Stimulated activated CD4-positive, alpha-beta T cell treated with anti-CD3 and anti-CD28 coated beads, Interleukin-12 subunit alpha, Interleukin-12 subunit beta, amount 100 ng/mL, for 24 hours (primary cell): ENCODE results near the gene CHMP4A.
"Not testable (repeated sequence)": the region's sequence is repeated elsewhere in the genome, so short reads cannot be mapped to it uniquely, and the experiment has no call there.

Source experiments
- DNase-seq, 2 experiments: peaks; one replicate each; pipeline ENCODE4 v3.0.0-alpha.2; 2020; ENCODE audit warnings: low read depth in 2 of 2

Gene CHMP4A

DNA sequence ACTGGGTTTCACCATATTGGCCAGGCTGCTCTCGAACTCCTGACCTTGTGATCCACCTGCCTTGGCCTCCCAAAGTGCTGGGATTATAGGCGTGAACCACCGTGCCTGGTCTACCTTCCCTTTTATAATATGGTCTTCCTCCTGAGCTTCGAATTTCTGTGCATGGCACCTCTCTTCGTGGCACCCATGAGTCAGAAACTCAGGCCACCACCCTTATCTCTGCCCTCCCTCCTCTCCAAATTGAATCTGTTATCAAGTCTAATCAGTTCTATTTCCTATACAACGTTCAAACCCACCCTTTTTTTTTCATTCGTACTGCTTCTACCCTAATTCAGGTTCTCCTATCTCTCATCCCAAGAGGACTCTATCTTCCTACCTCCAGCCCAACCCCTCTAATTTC lies 34.1 kb upstream of the CHMP4A start:
- no peak for DNase-seq

- DNase-seq: no peak
Observed at GRCh38 chr14:24246765-24247212, 33.5 kb upstream of the CHMP4A start.

GRCh38 chr14:24245350-24245749 lies 32.1 kb upstream of the CHMP4A start:
- DNase-seq: not testable (repeated sequence)

GRCh38 chr14:24243336-24243836 lies 30.1 kb upstream of the CHMP4A start:
- peak in 1 of 2 experiments; percentile 12 for DNase-seq

- DNase-seq: peak; percentile 87 to 92
Observed at GRCh38 chr14:24241829-24242443, 28.6 kb upstream of the CHMP4A start.

DNA sequence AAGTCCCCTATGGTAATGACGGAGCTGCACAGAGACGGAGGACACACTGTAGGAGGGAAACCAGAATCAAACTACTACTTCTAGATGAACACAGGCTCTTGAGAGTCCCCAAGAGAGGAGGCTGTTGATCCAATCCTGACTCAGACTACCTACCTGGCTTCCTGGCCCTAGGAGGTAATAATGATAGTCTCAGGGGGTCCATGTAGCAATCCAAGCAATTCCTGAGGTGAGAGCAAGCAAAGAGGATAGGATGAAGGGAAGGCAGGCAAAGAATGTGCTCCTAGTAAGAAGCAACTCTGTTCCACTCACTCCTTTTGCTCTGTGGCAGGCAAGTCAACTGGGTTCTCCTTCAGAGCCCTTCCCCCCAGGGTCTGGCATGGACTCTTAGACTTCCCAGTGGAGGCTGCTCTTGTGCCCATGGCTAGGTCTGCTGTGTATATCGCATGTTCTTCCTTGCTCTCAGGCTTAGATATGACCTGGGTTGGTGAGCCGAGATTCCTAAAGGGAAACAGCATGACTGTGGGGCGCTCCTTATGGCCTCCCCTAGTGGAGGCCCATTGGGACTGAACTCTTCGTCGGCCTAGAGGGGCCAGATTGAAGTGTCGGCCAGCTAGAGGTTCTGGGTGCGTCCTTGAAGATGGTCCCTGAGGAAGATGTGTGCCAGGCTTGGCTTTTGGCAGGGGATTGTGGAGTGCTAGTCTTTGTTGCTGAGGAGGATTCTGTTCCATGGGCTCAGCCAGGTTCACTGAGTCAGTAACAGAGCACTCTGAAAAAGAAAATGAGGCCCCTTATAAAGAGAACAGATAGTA lies 27.0 kb upstream of the CHMP4A start:
- no peak for DNase-seq

- no peak for DNase-seq
Observed at GRCh38 chr14:24238527-24239037, 25.3 kb upstream of the CHMP4A start.

DNA sequence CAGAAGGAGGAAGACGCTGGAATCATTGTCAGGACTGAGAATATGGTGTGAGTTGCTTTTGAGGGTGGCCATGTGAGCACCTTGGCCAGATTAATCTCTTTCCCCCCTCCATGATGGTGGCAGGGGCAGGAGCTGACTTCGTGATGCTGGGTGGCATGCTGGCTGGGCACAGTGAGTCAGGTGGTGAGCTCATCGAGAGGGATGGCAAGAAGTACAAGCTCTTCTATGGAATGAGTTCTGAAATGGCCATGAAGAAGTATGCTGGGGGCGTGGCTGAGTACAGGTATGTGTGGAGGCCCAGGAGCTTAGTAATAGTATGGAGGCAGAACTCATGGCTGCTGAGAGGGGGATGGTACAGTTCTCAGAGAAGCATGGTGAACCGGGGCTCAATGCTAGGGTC lies 24.8 kb upstream of the CHMP4A start:
- no peak for DNase-seq

GRCh38 chr14:24237463-24237955 lies 24.2 kb upstream of the CHMP4A start:
- DNase-seq: no peak

- no peak for DNase-seq
Observed at GRCh38 chr14:24236689-24237462, 23.6 kb upstream of the CHMP4A start.

DNA sequence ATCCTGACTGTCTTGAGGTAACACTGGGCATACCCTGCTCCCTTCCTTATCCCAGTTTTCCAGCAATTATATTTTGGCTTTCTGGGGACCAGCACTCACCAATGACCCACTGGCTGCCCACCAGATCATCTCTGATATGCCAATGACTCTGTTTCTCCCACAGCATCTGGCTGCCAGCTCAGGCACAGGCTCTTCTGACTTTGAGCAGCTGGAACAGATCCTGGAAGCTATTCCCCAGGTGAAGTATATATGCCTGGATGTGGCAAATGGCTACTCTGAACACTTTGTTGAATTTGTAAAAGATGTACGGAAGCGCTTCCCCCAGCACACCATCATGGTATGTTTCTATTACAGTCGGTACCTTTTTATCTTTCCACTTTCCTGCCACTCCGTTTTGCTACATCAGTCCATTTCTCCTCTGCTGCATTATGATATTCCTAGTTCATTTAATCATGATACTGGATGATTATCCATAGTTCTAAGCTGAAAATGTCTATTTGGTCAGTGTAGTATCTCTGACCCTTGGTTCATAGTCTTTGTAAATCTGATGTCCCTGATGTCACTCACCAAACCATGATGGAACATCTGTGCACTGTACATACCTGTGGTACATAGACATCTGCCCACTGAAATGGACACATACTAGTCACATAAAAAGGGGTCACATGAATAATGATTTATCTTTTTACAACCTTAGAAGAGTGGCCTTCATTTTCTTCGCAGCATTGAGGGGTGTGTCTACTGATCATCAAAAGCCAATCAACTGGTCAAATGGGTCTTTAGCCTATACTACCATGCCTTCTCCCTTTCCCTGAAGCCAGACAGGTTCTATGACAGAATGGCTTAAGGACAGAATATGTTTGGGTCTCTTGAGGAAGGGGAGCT lies 22.8 kb upstream of the CHMP4A start:
- no peak for DNase-seq

DNA sequence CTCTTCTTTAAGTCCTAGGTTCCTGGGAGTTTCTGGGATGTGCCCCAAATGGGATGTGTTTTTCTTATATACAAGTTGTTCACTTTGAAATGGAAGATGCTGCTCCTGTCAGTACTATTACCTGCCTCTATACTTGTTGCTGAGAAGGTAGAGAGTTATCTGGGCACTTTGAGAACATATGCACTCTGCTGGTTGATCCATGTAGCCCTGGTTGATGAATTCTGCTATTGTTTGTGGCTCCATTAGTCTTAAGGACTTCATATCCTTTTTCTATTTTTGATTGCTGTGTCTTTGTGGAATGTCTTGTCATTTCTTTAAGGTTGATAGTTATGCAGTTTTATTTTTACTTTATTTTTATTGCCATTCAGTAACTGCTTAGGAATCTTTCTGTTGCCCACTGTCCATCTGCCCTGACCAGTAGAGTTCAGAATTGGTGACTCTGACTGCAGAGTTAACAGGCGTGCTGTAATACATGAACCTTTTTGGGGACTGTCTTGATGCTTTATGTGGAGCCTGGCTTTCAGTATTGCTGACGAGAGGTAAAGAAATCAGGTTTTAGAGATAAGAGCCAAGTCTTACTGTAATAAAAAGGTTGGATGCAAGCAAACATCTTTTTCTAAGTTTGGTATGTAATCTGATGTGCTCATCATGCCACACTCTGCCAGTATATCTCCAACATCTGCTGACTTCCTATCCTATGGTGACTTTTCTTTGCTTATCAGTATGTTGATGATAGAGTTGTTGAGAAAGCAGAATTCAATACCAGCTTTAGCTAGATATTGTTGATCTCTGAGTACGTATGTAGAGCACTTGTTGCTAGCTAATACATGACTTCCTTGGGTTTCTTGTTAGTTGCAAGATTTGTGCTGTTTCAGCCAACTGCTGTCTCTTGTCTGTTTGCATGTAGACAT lies 21.1 kb upstream of the CHMP4A start:
- DNase-seq: no peak

- no peak for DNase-seq
Observed at GRCh38 chr14:24233538-24233866, 20.2 kb upstream of the CHMP4A start.

DNA sequence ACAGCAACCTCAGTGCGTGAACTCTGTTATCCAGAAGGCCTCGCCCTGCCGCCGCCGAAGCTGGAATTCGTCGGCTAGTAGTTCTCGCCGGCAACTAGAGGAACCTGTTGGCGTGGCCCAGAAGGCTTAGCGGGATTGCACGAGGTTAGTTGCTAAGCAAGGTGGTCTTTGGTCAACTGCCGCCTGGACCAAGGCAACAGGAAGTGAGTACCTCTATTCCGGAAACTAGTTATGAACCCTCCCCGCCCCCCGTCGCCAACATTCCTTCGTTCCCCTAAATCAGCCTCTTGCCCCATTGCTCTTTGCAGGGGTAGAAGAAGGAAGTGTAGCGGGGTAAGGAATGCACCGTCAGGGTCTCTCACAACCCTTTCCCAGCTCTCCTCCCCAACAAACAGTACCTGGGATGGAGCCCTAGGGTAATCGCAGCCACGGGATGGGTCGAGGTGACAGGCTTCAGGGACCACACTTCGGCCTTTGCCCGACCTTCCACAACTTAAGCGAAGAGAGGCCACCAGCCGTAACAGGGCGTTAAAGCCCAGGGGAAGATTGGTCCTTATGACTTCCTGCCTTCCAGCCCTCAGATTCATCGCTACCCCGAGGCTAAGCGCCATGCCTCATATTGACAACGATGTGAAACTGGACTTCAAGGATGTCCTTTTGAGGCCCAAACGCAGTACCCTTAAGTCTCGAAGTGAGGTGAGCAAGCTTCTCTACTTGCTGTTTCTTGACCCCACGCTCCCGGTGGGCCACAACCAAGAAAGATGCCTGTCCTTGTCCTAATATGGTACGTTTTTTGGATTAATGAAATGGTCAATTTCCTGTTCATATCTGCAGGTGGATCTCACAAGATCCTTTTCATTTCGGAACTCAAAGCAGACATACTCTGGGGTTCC lies 19.6 kb upstream of the CHMP4A start, which contains the start of gene GMPR2:
GMPR2 (plus strand) TSS at position 285 of the 893 bp plus-strand sequence; CDS start at position 610, 325 bp downstream.
- no peak for DNase-seq

DNA sequence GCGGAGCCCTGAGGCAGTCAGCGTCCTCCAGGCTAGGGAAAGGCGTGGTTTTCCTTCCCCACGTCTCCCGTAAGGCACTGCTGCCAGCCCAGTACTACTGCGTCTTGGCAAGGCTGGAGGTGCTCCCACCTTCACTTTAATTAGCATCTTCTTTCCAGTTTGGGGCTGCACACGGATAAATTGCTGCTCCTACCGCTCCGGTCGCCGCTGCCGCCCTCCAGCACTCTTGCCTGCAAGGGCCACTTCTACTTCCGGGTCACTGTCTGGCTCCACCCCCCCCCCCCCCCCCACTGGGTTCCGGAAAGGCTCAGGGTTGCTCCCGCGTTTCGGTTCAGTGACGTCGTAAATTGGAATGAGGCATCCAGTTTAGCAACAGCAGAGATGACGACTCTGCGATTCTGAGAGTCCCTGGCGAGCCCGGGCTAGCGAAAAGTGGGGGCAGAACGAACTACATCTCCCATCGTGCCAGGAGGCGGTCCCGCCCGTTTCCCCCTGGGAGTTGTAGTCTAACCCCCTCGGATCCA lies 18.9 kb upstream of the CHMP4A start, which contains the start of gene NEDD8:
NEDD8 (minus strand) TSS at position 247 of the 524 bp plus-strand sequence; CDS start at position 147, 100 bp downstream.
- peak; percentile 86 to 89 for DNase-seq

DNA sequence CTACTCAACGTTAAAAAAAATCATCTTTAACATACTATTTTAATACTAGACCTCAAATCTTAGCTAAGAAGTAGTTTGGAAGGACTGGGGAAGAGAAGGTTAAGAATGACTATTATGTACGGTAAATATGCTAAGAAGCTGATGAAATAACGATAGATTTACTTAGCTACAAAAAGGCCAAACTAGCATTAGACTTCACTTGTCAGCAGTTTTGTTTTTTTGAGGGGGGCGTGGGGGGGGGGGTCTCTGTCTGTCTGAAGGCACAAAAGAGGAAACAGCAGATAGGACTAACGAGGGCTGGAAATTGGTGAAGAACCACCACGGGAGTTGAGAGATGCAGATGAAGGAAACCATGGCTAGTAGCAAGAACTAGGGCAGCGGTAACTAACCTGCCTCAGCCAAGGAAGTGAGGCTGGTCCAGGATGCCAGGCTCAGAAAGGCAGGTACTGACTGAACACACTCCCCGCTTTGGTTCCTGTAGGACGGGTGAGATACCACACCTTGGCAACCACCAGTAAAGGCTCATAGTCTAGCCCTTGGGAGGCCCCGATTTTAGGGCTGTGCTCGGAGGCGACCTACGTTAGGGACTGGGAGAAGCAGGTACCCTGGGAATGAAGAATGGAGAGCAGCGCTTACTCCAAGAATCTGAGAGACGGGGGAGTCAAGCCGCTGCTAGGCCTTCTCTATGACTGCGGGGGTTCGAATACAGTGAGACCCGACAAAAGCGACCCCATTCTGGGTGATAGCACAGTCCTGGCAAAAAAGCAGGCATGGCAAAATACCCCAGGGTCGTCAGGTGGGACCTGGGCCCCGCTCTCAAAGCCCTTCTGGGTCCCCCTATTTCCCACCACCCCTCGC lies 18.2 kb upstream of the CHMP4A start:
- DNase-seq: no peak

DNA sequence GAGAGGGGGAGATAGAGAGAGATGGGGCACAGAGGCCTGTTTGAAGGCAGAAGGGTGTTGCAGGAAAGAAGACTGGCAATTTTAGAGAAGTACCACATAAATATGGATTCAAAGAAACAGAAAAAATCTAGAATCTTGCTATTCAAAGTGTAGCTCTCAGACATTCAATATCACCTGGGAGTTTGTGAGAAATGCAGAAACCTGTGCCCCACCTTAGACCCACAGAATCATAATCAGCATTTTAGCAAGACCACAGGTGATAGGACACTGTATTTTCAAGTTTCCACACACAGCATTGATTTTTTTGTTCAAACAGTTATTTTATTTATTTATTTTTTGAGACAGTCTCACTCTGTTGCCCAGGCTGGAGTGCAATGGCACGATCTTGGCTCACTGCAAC lies 15.6 kb upstream of the CHMP4A start:
- no peak for DNase-seq
